Type B pancreatic cell (in vitro differentiated cells): ENCODE measurements around the gene MMP2. TPM values are rescaled to one million over a fixed set of nuclear protein-coding genes. Genes with fewer than 3 reads are reported as not detected.

Source experiments
- DNase-seq: peaks from one replicate; pipeline ENCODE4 v3.0.0; 2021; ENCODE audit warnings: mixed read lengths; ENCODE audit not compliant: unreplicated experiment; ENCODE audit errors: extremely low spot score
- H3K27ac Mint-ChIP-seq: 2 replicates; pipeline ENCODE4 v1.8.0; 2021; ENCODE audit warnings: mild to moderate bottlenecking, mixed read lengths
- H3K27me3 Mint-ChIP-seq: 2 replicates; pipeline ENCODE4 v1.8.0; 2021; ENCODE audit warnings: mixed read lengths
- H3K36me3 Mint-ChIP-seq: 2 replicates; pipeline ENCODE4 v1.8.0; 2021; ENCODE audit warnings: mixed read lengths
- H3K4me1 Mint-ChIP-seq: one replicate; pipeline ENCODE4 v1.8.0; 2021; ENCODE audit warnings: mixed read lengths; ENCODE audit not compliant: unreplicated experiment
- H3K4me3 Mint-ChIP-seq: 2 replicates; pipeline ENCODE4 v1.8.0; 2021; ENCODE audit warnings: mild to moderate bottlenecking, mixed read lengths
- H3K9me3 Mint-ChIP-seq: 2 replicates; pipeline ENCODE4 v1.8.0; 2021; ENCODE audit warnings: mixed read lengths
- total RNA-seq: library from RNA; stranded (reverse); gene quantifications from 2 replicates; pipeline ENCODE4 v1.2.1, GENCODE V29; 2021; ENCODE audit warnings: low replicate concordance
- TF ChIP-seq, protein P1 (sequence below): fragments of 200-600 bp; sonication (generic); conservative IDR thresholded peaks from 2 replicates; pipeline ENCODE4 v1.5.0; 2021; ENCODE audit warnings: antibody characterized with exemption, mild to moderate bottlenecking

The MMP2 gene
- total RNA-seq, 1 donor from 2014 or later, result 106 TPM

- no peak for DNase-seq
- H3K4me1 Mint-ChIP-seq, result peaks cover 26% of the 10 kb centered on the region
- peak overlapping the region; percentile 57 for H3K27ac Mint-ChIP-seq
- peaks cover 6% of the 10 kb centered on the region for H3K36me3 Mint-ChIP-seq
- TF ChIP-seq, protein P1, sequence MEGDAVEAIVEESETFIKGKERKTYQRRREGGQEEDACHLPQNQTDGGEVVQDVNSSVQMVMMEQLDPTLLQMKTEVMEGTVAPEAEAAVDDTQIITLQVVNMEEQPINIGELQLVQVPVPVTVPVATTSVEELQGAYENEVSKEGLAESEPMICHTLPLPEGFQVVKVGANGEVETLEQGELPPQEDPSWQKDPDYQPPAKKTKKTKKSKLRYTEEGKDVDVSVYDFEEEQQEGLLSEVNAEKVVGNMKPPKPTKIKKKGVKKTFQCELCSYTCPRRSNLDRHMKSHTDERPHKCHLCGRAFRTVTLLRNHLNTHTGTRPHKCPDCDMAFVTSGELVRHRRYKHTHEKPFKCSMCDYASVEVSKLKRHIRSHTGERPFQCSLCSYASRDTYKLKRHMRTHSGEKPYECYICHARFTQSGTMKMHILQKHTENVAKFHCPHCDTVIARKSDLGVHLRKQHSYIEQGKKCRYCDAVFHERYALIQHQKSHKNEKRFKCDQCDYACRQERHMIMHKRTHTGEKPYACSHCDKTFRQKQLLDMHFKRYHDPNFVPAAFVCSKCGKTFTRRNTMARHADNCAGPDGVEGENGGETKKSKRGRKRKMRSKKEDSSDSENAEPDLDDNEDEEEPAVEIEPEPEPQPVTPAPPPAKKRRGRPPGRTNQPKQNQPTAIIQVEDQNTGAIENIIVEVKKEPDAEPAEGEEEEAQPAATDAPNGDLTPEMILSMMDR, result peak; percentile 53
- no peaks in the 10 kb centered on the region for H3K27me3 Mint-ChIP-seq
- no peak overlapping the region for H3K4me3 Mint-ChIP-seq
- no peaks in the 10 kb centered on the region for H3K9me3 Mint-ChIP-seq
These were observed 16.0 kb downstream of the MMP2 start for GRCh38 chr16:55494994-55495421.

- Mint-ChIP-seq H3K27me3 (no peaks in the 10 kb centered on the region), H3K9me3 (no peaks in the 10 kb centered on the region), H3K4me3 (peak overlapping the region; percentile 48), H3K36me3 (peaks cover 8% of the 10 kb centered on the region), H3K27ac (no peak overlapping the region), H3K4me1 (peaks cover 34% of the 10 kb centered on the region)
- TF ChIP-seq, protein P1, result no peak
- DNase-seq, result no peak
These were observed 16.8 kb downstream of the MMP2 start for GRCh38 chr16:55495616-55496289.

- TF ChIP-seq, protein P1, result no peak
- Mint-ChIP-seq H3K36me3 (peaks cover 9% of the 10 kb centered on the region), H3K4me3 (no peak overlapping the region), H3K27ac (no peak overlapping the region), H3K9me3 (no peaks in the 10 kb centered on the region), H3K27me3 (no peaks in the 10 kb centered on the region), H3K4me1 (peaks cover 40% of the 10 kb centered on the region)
- DNase-seq, result no peak
These were observed 17.6 kb downstream of the MMP2 start for GRCh38 chr16:55496509-55497145.

- no peak for DNase-seq
- Mint-ChIP-seq H3K4me3 (no peak overlapping the region), H3K4me1 (peaks cover 41% of the 10 kb centered on the region), H3K27me3 (no peaks in the 10 kb centered on the region), H3K27ac (no peak overlapping the region), H3K36me3 (peaks cover 9% of the 10 kb centered on the region), H3K9me3 (no peaks in the 10 kb centered on the region)
- TF ChIP-seq, protein P1, result no peak
These were observed 18.6 kb downstream of the MMP2 start for GRCh38 chr16:55497558-55497957.

DNA sequence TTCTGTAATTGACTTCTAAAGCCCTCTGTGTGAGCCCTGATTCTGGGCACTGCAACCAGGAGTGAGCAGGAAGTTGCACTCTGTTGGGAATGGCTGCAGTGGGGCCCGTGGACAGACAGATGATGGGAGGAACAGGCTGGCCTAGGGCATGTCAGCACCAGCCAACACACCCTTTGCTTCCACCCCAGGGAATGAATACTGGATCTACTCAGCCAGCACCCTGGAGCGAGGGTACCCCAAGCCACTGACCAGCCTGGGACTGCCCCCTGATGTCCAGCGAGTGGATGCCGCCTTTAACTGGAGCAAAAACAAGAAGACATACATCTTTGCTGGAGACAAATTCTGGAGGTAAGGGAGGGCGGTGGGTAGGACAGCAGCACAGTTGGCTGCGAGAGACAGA lies 19.1 kb downstream of the MMP2 start:
- no peak for DNase-seq
- H3K4me3 Mint-ChIP-seq, result no peak overlapping the region
- H3K36me3 Mint-ChIP-seq, result peaks cover 8% of the 10 kb centered on the region
- H3K4me1 Mint-ChIP-seq, result peaks cover 41% of the 10 kb centered on the region
- H3K27me3 Mint-ChIP-seq, result no peaks in the 10 kb centered on the region
- TF ChIP-seq, protein P1, result no peak
- H3K9me3 Mint-ChIP-seq, result no peaks in the 10 kb centered on the region
- H3K27ac Mint-ChIP-seq, result no peak overlapping the region
